ENCODE data around the gene ENOX1. TPM values are rescaled to one million over a fixed set of nuclear protein-coding genes. Genes with fewer than 3 reads are reported as not detected.
"Not testable (repeated sequence)": the region's sequence is repeated elsewhere in the genome, so short reads cannot be mapped to it uniquely, and the experiment has no call there.

The ENOX1 gene
- total RNA-seq, 2 experiments from 2014 or later: not detected

DNA sequence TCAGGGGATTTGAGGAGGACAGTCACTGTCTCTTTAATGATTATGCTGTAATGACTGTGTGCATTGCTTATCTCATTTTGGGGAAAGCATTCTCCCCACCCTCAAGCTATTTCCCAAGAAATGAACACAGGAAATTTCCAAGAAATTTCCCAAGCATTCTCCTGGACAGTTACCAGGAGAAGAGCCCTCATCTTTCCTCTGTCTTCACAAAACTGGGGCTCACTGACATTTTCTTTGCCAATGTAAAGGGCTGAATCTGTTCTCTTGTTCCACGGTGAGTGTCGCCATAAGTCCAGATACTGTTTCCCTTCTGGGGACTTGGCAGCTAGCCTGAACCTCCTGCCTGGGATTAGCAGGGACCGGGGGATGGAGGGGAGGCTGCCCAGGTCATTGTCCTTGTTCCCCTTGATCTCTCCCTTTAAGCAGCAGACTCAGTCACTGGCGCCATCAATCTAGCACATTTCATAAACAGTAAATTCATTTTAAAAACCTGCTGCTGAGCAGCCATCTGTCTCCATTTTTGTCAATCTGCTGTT is 590.6 kb downstream of the ENOX1 start:
- DNase-seq (no peak), ATAC-seq (ENCODE audit: low read depth) (no peak)
- Mint-ChIP-seq H3K9me3 (no peaks in the 10 kb centered on the region), H3K4me3 (no peak overlapping the region), H3K4me1 (no peaks in the 10 kb centered on the region), H3K36me3 (no peaks in the 10 kb centered on the region), H3K27me3 (peaks cover 6% of the 10 kb centered on the region), H3K27ac (no peak overlapping the region)
- POLR2A ChIA-PET: no interaction called here

DNA sequence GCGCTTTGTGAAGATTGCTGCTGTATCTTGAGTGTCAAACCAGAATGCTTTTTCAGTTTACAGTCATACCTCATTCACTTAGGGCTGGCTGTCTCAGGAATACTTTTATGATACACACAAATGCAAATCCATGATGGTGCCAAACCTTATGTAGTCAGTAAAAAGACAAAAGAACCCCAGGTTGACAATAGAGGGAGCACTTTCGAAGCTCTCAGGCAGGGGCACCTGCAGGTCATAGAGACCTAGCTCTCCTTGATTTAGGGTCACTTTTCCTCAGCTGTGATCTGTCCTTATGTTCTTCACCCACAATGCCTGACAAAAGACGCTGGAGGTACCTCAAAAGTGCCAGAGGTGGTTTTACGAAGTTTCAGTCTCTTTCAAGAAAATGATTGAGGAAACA is 591.2 kb downstream of the ENOX1 start:
- POLR2A ChIA-PET: no interaction called here

DNA sequence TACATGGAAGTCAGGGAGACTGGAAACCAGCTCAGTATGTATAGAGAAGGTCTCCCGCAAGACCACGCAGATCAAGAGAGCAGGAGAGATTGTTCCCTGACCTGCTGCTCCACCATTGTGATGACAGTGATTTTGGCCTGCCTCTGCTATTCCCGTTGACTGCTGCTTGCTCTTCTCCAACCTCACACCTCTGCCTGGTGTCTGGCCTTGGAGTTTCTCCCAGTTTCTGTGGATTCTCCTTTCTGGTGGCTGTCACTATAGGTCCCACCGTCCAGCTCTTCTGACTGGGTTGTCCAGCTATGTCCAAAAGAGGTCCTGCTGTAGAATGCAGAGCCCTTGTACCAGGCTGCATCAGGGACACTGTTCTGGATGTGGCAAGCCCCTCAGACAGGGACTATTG is 591.7 kb downstream of the ENOX1 start:
- DNase-seq (no peak), ATAC-seq (ENCODE audit: low read depth) (no peak)
- H3K36me3 Mint-ChIP-seq: no peaks in the 10 kb centered on the region
- no peak overlapping the region for H3K27ac Mint-ChIP-seq
- H3K9me3 Mint-ChIP-seq: no peaks in the 10 kb centered on the region
- peaks cover 3% of the 10 kb centered on the region for H3K27me3 Mint-ChIP-seq
- H3K4me1 Mint-ChIP-seq: no peaks in the 10 kb centered on the region
- H3K4me3 Mint-ChIP-seq: no peak overlapping the region
- POLR2A ChIA-PET: no interaction called here

More for the DNA sequence above, 591.2 kb downstream of the ENOX1 start:
- ATAC-seq (ENCODE audit: low read depth) (no peak), DNase-seq (no peak)
- no peaks in the 10 kb centered on the region for H3K9me3 Mint-ChIP-seq
- H3K4me3 Mint-ChIP-seq: no peak overlapping the region
- peaks cover 6% of the 10 kb centered on the region for H3K27me3 Mint-ChIP-seq
- H3K36me3 Mint-ChIP-seq: no peaks in the 10 kb centered on the region
- H3K4me1 Mint-ChIP-seq: no peaks in the 10 kb centered on the region
- H3K27ac Mint-ChIP-seq: no peak overlapping the region

DNA sequence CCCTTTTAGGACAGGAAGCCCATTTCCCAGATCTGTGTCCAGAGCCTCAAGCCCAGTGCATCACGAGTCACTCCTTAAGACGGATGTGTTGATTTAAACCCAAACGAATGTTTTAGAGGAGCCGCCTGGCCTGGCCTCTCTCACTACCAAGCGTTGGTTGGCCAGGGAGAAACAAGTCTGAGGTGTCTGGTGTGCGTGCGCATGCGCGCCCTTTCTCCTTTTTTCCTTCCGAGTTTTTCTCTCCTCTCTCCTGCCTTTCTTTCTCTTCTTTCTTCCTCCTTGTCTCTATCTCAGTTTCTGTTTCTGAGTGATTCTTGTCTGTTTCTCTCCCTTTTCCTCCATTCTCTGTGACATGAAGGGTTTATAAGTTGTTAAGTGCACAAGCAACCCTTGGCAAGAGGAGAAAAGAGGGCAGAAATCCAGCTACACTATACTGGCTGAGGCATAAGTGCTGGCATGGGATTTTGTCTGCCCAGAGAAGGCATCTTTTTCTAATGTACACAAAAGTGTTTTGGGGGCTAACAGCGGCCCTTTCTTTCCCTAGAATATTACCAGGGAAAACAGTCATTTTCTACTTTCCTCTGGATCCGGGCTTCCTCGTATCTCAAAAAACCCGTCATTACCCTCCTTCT is 592.9 kb downstream of the ENOX1 start:
- ATAC-seq (ENCODE audit: low read depth): no peak
- Mint-ChIP-seq H3K36me3 (no peaks in the 10 kb centered on the region), H3K27me3 (peaks cover 3% of the 10 kb centered on the region), H3K9me3 (no peaks in the 10 kb centered on the region), H3K27ac (no peak overlapping the region), H3K4me1 (no peaks in the 10 kb centered on the region), H3K4me3 (no peak overlapping the region)
- DNase-seq: no peak
- POLR2A ChIA-PET: no interaction called here

DNA sequence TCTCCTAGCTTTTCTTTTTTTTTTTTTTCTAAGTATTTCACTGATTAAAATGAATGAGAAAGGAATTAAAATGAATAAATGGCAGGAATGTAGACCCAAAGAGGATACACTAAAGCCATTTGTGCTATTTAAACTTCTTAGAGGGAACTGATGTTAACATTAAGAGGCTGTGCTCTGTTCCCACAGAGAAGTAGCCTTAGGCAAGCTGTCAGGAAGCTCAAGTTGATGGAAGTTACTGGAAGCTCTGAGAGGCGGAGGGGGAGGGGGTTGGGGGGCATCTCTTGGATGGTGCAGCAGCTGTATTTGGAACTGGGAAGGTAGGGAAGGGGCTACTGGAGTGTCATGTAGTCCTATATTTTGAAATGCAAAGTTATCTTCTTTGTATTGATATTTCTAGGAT is 595.2 kb downstream of the ENOX1 start:
- no peaks in the 10 kb centered on the region for H3K9me3 Mint-ChIP-seq
- H3K27ac Mint-ChIP-seq: no peak overlapping the region
- H3K4me3 Mint-ChIP-seq: no peak overlapping the region
- POLR2A ChIA-PET: no interaction called here
- H3K4me1 Mint-ChIP-seq: no peaks in the 10 kb centered on the region
- DNase-seq (no peak), ATAC-seq (ENCODE audit: low read depth) (no peak)
- H3K36me3 Mint-ChIP-seq: no peaks in the 10 kb centered on the region
- H3K27me3 Mint-ChIP-seq: peaks cover 2% of the 10 kb centered on the region

DNA sequence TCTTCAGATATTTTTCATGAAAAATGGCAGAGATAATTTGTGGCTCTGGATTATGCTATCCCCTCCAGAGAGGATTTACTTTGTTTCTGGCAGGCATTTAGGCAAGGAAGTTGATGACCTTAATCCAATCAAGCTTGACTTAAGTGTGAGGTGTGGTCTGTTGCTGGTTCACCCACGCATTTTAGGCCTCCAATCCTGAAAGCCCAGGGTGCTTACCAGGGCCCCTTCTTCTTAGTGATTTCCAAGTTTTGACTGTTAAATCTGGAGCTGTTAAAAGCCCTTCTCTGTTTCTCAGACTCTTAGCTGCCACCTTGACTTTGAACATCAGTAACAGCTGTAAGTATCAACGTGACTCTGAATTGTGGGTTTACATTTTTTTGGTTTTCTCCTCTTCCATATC is 601.5 kb downstream of the ENOX1 start:
- H3K4me3 Mint-ChIP-seq: no peak overlapping the region
- no peak for ATAC-seq (ENCODE audit: low read depth)
- no peak overlapping the region for H3K27ac Mint-ChIP-seq
- H3K4me1 Mint-ChIP-seq: no peaks in the 10 kb centered on the region
- H3K36me3 Mint-ChIP-seq: no peaks in the 10 kb centered on the region
- H3K27me3 Mint-ChIP-seq: peaks cover 9% of the 10 kb centered on the region
- POLR2A ChIA-PET: no interaction called here
- H3K9me3 Mint-ChIP-seq: no peaks in the 10 kb centered on the region
- DNase-seq: no peak

DNA sequence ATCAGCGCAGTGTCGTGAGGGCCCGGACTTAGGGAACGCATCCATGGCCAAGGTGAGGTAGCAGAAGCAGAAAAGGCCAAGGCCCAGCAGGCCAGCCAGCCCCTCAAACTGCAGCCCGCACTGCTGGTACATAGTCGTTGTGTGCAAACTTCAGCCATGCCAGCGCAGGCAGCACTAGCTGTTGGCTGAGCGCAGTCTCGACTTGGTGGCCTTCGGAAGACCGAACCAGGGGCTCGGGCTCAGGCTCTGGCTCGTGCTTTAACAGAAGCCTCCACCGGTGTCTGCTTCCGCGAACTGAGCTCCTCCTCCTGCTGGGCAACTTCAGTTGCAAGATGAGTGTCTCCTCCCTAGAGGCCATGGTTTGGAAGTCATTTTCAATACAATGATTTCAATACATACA is 605.9 kb downstream of the ENOX1 start:
- DNase-seq (no peak), ATAC-seq (ENCODE audit: low read depth) (no peak)
- no peak overlapping the region for H3K4me3 Mint-ChIP-seq
- H3K27ac Mint-ChIP-seq: no peak overlapping the region
- no peaks in the 10 kb centered on the region for H3K4me1 Mint-ChIP-seq
- no peaks in the 10 kb centered on the region for H3K9me3 Mint-ChIP-seq
- H3K27me3 Mint-ChIP-seq: peaks cover 15% of the 10 kb centered on the region
- POLR2A ChIA-PET: no interaction called here
- H3K36me3 Mint-ChIP-seq: no peaks in the 10 kb centered on the region

DNA sequence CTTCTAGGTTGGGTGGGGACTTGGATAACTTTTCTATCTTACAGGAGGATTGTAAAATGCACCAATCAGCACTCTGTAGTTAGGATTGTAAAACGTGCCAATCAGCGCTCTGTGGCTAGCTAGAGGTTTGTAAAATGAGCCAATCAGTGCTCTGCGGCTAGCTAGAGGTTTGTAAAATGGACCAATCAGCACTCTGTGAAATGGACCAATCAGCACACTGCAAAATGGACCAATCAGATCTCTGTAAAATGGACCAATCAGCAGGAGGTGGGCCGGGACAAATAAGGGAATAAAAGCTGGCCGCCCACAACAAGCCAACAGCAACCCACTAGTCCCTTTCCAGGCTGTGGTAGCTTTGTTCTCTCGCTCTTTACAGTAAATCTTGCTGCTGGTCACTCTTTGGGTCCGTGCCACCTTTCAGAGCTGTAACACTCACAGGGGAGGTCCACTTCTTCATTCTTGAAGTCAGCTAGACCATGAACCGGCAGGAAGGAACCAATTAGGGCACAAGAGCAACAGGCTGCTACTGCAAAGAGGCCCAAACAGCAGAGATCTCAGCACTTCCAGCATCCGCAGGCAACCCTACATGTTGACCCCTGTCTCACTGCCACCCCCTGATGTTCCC is 606.6 kb downstream of the ENOX1 start:
- Mint-ChIP-seq H3K27me3 (peaks cover 15% of the 10 kb centered on the region), H3K27ac (no peak overlapping the region), H3K4me1 (no peaks in the 10 kb centered on the region), H3K36me3 (no peaks in the 10 kb centered on the region), H3K9me3 (no peaks in the 10 kb centered on the region), H3K4me3 (no peak overlapping the region)
- POLR2A ChIA-PET: no interaction called here
- DNase-seq: no peak
- no peak for ATAC-seq (ENCODE audit: low read depth)

DNA sequence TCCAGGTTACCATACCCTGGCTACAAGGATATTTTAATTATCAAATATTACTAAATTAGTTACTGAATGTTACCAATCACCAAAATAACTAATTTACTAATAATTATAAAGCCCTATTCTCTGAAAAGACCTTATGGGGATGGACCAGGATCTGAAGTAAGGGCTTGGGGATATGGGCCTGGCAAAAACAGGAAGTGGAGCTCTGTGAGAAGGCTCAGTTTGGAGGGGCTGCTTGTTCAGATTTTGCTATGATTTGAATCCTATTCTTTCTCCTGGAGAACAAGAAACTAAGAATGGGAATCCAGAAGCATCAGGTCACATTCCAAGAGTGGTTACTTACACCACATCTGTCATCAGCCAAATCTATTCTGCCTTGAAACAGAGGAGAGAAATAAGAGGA is 615.3 kb downstream of the ENOX1 start:
- peaks cover 6% of the 10 kb centered on the region for H3K27me3 Mint-ChIP-seq
- POLR2A ChIA-PET: no interaction called here
- H3K36me3 Mint-ChIP-seq: no peaks in the 10 kb centered on the region
- no peak for DNase-seq
- ATAC-seq (ENCODE audit: low read depth): no peak
- H3K4me1 Mint-ChIP-seq: peaks cover 3% of the 10 kb centered on the region
- no peak overlapping the region for H3K4me3 Mint-ChIP-seq
- no peaks in the 10 kb centered on the region for H3K9me3 Mint-ChIP-seq
- H3K27ac Mint-ChIP-seq: no peak overlapping the region

DNA sequence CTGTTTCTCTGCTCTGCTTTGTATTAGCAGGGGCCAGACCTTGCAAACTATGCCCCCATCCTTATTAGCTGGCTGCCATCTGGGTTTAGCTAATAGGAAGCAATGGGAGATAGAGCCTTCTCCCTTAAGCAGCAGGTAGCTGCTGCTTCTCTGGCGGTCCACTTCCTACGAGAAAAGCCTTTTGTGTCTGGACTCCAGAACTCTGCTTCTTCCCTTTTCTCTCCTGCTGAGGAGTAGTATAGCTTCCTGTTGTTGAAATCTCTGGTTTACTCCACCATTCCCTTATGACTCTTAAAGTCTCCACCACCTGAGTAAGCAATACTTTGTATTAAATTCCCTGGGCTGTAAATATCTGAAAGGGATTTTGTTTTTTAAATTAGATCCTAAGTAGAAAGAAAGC is 616.3 kb downstream of the ENOX1 start:
- H3K36me3 Mint-ChIP-seq: no peaks in the 10 kb centered on the region
- no peak overlapping the region for H3K27ac Mint-ChIP-seq
- DNase-seq (no peak), ATAC-seq (ENCODE audit: low read depth) (no peak)
- peaks cover 3% of the 10 kb centered on the region for H3K9me3 Mint-ChIP-seq
- H3K4me3 Mint-ChIP-seq: no peak overlapping the region
- POLR2A ChIA-PET: no interaction called here
- H3K27me3 Mint-ChIP-seq: peaks cover 8% of the 10 kb centered on the region
- H3K4me1 Mint-ChIP-seq: peaks cover 3% of the 10 kb centered on the region

DNA sequence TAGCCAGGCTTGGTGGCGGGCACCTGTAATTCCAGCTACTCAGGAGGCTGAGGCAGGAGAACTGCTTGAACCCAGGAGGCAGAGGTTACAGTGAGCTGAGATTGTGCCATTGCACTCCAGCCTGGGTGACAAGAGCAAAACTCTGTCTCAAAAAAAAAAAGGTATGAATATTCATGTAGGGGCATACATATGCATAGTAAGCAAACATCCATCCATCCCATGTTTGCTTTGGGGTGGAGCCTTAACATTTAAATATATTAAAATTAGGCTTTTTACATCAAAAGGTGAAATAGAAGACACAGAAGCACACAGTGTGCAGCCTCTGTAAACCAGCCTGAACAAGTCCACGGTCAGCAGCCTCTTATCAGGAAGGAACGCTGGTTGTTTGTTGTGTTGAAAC is 618.3 kb downstream of the ENOX1 start:
- H3K27ac Mint-ChIP-seq; POLR2A ChIA-PET; H3K36me3 Mint-ChIP-seq; ATAC-seq (ENCODE audit: low read depth); H3K4me1 Mint-ChIP-seq; DNase-seq; H3K4me3 Mint-ChIP-seq: not testable (repeated sequence)
- Mint-ChIP-seq H3K9me3 (peaks cover 12% of the 10 kb centered on the region), H3K27me3 (peaks cover 11% of the 10 kb centered on the region)

DNA sequence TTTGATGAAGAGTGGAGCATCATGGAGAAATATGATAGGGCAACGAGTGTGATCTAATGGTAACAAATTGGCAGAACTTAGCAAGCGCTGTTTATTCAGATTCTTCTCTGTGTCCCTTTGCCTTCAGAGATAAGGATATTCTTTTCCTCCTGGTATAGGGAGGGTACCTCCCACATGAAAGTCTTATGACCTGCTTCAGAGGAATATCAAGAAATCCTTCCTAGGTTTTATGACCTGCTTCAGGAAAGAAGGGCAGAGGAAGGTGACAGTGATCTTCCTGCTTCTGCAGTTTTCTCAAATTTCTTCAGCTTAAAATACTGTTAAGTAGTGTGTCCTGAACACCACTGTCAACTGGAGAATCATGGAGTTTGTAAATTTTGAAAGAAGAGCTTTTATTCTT is 619.0 kb downstream of the ENOX1 start:
- Mint-ChIP-seq H3K9me3 (peaks cover 12% of the 10 kb centered on the region), H3K36me3 (peaks cover 1% of the 10 kb centered on the region), H3K27ac (no peak overlapping the region), H3K4me1 (peaks cover 3% of the 10 kb centered on the region), H3K4me3 (no peak overlapping the region), H3K27me3 (peaks cover 11% of the 10 kb centered on the region)
- DNase-seq: no peak
- no peak for ATAC-seq (ENCODE audit: low read depth)
- POLR2A ChIA-PET: no interaction called here

DNA sequence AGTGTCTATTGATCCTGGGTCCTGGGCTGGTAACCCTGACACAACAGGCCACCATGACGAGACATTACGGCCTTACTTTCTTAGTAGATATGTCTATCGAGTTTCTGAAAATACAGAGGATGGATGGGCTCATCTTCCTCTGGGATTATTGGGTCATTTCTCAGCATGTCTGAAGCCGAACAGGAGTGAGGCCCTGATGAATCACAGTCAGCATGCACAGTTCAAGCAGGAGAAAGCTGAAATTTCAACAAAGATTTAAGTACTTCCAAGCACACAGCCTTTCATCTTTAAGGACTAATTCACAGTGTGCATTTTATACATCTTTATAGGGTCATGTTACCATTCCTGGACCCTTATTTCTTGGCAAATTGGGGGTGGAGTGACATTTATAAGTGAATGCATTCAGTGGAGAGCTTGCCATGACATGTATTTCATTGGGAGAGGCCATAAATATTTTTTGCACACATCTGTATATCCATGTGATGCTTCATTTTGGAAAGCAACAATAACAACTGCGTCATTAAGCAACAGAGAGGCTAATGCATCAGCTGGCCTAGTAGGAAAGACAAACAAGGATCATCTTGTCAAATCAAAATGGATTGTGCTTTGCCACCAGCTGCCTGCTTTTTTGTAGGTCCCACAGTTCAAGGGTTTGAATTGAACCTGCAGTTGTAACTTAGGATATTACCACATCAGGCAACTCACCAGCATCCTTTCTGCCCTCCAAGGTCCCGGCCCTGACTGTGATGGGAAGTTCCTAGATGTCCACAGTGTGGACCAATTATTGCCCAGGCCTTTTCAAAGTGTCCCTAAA is 619.9 kb downstream of the ENOX1 start:
- H3K27me3 Mint-ChIP-seq: peaks cover 11% of the 10 kb centered on the region
- H3K4me3 Mint-ChIP-seq: no peak overlapping the region
- no peak for DNase-seq
- POLR2A ChIA-PET: no interaction called here
- ATAC-seq (ENCODE audit: low read depth): no peak
- peaks cover 1% of the 10 kb centered on the region for H3K36me3 Mint-ChIP-seq
- peaks cover 3% of the 10 kb centered on the region for H3K4me1 Mint-ChIP-seq
- H3K9me3 Mint-ChIP-seq: peaks cover 12% of the 10 kb centered on the region
- no peak overlapping the region for H3K27ac Mint-ChIP-seq
